Body of pancreas (tissue), 4 donors: ENCODE results near the gene DLG2. TPM values are rescaled to one million over a fixed set of nuclear protein-coding genes. Genes with fewer than 3 reads are reported as not detected.

ENCODE experiments used
- ATAC-seq: fragments of 150-250 bp; one replicate; pipeline ENCODE4 v1.9.1; 2016
- DNase-seq, 4 donors: peaks; one replicate each; pipeline ENCODE4 v3.0.0-alpha.2; 2019
- H3K27ac ChIP-seq, 4 donors: fragments of 200-600 bp; sonication (generic); 1 replicate in 3 of 4; 2 replicates in 1 of 4; pipeline versions ENCODE4 v1.5.1 to v1.6.1; 2016 to 2019; ENCODE audit warnings: mild to moderate bottlenecking in 1 of 4, mixed read lengths in 1 of 4, moderate library complexity in 1 of 4
- H3K27me3 ChIP-seq, 2 donors: fragments of 200-600 bp; sonication (generic); one replicate each; pipeline ENCODE4 v1.6.0; 2016; ENCODE audit warnings: mild to moderate bottlenecking in 1 of 2
- H3K36me3 ChIP-seq, 2 donors: fragments of 200-600 bp; sonication (generic); replicated peaks in 1 of 2; 2 replicates each; pipeline ENCODE4 v1.5.1; 2016; ENCODE audit warnings: low read depth in 2 of 2; ENCODE audit not compliant: insufficient read depth in 1 of 2
- H3K4me1 ChIP-seq: fragments of 200-600 bp; sonication (generic); one replicate; pipeline ENCODE4 v1.6.0; 2016
- H3K4me3 ChIP-seq, 2 donors: fragments of 200-600 bp; sonication (generic); 1 replicate in 1 of 2; 2 replicates in 1 of 2; pipeline ENCODE4 v1.5.1; 2016 to 2019
- H3K9me3 ChIP-seq, 3 donors: fragments of 200-600 bp; sonication (generic); 1 replicate in 2 of 3; 2 replicates in 1 of 3; pipeline ENCODE4 v1.5.1; 2016
- CTCF ChIP-seq, 7 experiments: fragments of 450-650 bp in 4 of 7; fragments of 200-600 bp in 3 of 7; sonication (generic) in 3 of 7; IDR thresholded peaks; one replicate each; pipeline ENCODE4 v1.5.1; 2016 to 2019; ENCODE audit warnings: antibody characterized with exemption in 7 of 7
- POLR2A ChIP-seq, 3 donors: fragments of 450-650 bp; IDR thresholded peaks; one replicate each; pipeline ENCODE4 v1.6.1; 2016; ENCODE audit warnings: antibody characterized with exemption in 3 of 3, mild to moderate bottlenecking in 2 of 3
- WGBS, 2 donors: methylation state at CpG; one replicate each; pipeline ENCODE4 v1.1.5; 2017; 5-methylcytosine and 5-hydroxymethylcytosine counted together
- intact Hi-C: fragments of 100-400 bp; cut with DNase I; formaldehyde crosslinking; loops from one replicate; pipeline ENCODE4 v1.15.1; 2023
- total RNA-seq, 2 donors: library from RNA; depleted of rRNA; stranded (reverse); fragments of >200 nt; gene quantifications; one replicate each; pipeline ENCODE4 v1.1.0, GENCODE V29; 2016

The DLG2 gene
- total RNA-seq, 2 donors from 2014 or later = 6.0 to 13.2 TPM

- Histone ChIP-seq H3K27me3 (no peaks in the 10 kb centered on the region), H3K36me3 (no peaks in the 10 kb centered on the region), H3K4me3 (no peak overlapping the region), H3K4me1 (no peaks in the 10 kb centered on the region), H3K27ac (no peak overlapping the region), H3K9me3 (no peaks in the 10 kb centered on the region)
- WGBS, 2 donors = 77 to 91% methylated on average over 4 of the region's 4 CpGs
- TF ChIP-seq POLR2A (IDR thresholded peaks at IDR 0.05) (no peak), CTCF (IDR thresholded peaks at IDR 0.05) (no peak)
- intact Hi-C loops = loop anchor here (10.0 kb wide), 1 partner anchor 65 kb away; no protein-coding TSS in a partner anchor
- ATAC-seq = no peak
- DNase-seq = no peak
Observed at GRCh38 chr11:84249344-84250135, 1377.6 kb downstream of the DLG2 start.

DNA sequence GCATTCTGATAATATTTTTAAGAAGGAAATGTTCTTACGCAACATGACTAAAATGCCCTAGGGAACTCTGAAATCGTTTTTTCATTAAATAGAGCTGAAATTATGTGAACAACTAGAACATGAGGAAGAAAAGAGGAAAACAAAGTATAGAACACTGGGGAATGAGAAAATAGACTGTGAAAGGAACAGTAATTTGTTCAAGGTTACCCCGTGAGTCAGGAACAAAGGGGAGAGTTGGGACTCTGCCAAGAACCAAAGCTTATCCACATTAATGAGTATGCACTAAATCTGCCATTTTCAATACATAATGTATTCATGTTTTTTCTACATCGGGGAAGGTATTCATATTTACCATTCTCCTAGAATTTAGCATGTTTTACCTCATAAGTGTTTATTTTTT is 1379.2 kb downstream of the DLG2 start:
- 51 to 54% methylated on average over 4 of the region's 4 CpGs for WGBS, 2 donors

DNA sequence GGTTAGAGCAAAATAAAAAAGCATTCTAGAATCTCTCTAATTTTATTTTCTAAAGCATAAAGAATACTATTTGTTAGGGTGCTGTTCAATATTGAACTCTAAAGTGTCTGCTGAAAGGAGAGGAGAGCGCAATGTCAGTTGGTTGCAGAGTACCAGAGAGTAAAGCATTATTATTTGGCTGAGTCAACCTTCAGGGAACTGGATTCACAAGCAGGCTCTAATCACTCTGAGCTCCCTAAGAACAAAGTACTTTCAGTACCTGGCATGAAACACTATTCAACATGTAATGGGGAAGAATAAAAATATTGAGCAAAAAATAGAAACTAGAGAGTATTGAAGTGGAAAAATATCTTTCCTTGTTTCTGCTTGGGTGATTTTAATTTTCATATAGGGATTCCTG is 1380.0 kb downstream of the DLG2 start:
- intact Hi-C loops = no loop called here
- 97 to 100% methylated on average over 1 of the region's 1 CpG for WGBS, 2 donors
- no peak for ATAC-seq
- TF ChIP-seq CTCF (IDR thresholded peaks at IDR 0.05) = no peak
- no peak for TF ChIP-seq POLR2A (IDR thresholded peaks at IDR 0.05)
- Histone ChIP-seq H3K36me3 (no peaks in the 10 kb centered on the region), H3K4me1 (no peaks in the 10 kb centered on the region), H3K27ac (no peak overlapping the region), H3K9me3 (no peaks in the 10 kb centered on the region), H3K4me3 (no peak overlapping the region), H3K27me3 (no peaks in the 10 kb centered on the region)
- no peak for DNase-seq

More for the DNA sequence above, 1379.2 kb downstream of the DLG2 start:
- no peak overlapping the region for H3K27ac ChIP-seq
- H3K4me1 ChIP-seq = no peaks in the 10 kb centered on the region
- TF ChIP-seq POLR2A (IDR thresholded peaks at IDR 0.05) (no peak), CTCF (IDR thresholded peaks at IDR 0.05) (no peak)
- no peaks in the 10 kb centered on the region for H3K36me3 ChIP-seq
- no peaks in the 10 kb centered on the region for H3K9me3 ChIP-seq
- intact Hi-C loops = no loop called here
- no peak for DNase-seq
- H3K4me3 ChIP-seq = no peak overlapping the region
- H3K27me3 ChIP-seq = no peaks in the 10 kb centered on the region
- ATAC-seq = no peak

GRCh38 chr11:84243629-84244263 is 1383.4 kb downstream of the DLG2 start:
- ATAC-seq (no peak), DNase-seq (no peak)
- no peak overlapping the region for H3K4me3 ChIP-seq
- no peaks in the 10 kb centered on the region for H3K9me3 ChIP-seq
- H3K36me3 ChIP-seq = no peaks in the 10 kb centered on the region
- WGBS, 2 donors = 71 to 78% methylated on average over 3 of the region's 3 CpGs
- intact Hi-C loops = no loop called here
- no peak for TF ChIP-seq CTCF (IDR thresholded peaks at IDR 0.05)
- no peak for TF ChIP-seq POLR2A (IDR thresholded peaks at IDR 0.05)
- H3K4me1 ChIP-seq = no peaks in the 10 kb centered on the region
- no peaks in the 10 kb centered on the region for H3K27me3 ChIP-seq
- H3K27ac ChIP-seq = no peak overlapping the region
